CD4-positive, alpha-beta T cell treated with Interleukin-6 at 100 ng/mL for 8 hours (primary cell): ENCODE results near the gene VTI1B.
"Not testable (repeated sequence)": the region's sequence is repeated elsewhere in the genome, so short reads cannot be mapped to it uniquely, and the experiment has no call there.

Experiments used
- DNase-seq: peaks from one replicate; pipeline ENCODE4 v3.0.0-alpha.2; 2020; ENCODE audit warnings: mixed read lengths, low spot score

Gene VTI1B

GRCh38 chr14:67626131-67626530 is 48.3 kb downstream of the VTI1B start:
- DNase-seq: not testable (repeated sequence)

GRCh38 chr14:67623114-67623513 is 51.3 kb downstream of the VTI1B start:
- DNase-seq: no peak

DNA sequence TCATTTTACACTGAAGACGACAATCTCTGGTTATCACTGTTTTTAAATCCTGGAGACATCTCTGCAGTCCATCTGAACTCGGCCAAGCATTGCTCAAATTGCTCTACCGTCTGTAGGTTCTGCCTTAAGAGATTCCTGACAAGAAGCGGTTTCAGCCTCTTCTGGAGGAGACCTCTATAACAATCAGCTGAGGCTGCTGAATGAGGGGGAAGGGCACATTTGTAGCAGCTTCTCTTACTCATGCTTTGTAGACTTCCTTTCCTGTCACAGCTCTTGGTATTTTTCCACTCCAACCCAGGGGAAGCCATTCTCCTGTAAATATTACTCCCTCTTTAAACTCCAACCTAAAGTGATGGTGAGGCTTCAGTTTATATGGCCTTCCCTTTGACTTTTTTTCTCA is 51.8 kb downstream of the VTI1B start:
- peak; percentile 5 for DNase-seq

DNA sequence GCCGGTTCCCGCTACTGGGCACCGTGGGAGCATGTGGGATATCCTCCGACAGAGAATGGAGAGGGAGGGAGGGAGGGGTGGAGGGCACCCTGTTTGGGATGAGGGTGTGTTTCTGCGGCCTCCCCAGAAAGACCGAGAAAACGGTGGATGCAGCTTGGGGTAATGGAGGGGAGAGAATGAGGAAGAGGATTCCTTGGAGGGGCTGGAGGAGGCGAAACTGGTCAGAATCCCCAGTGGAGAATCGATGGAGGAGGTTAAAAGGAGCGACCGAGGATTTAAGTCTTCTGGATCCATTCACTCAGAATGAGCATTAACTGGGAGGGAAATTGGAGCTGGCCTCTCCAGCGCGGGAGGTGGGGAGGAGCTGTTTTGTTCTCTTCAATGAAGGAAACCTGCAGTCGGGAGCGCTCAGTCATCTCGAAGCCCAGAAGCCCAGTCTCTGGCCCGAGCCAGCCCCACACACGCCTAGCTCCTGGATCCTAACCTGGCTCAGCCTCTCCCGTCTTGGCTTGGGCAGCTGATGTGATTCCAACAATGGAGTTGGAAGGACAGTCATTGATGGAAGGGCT is 54.1 kb downstream of the VTI1B start:
- no peak for DNase-seq

- peak; percentile 96 for DNase-seq
Measured at GRCh38 chr14:67619446-67620216, 54.8 kb downstream of the VTI1B start, which contains the start of gene ARG2. TSS of gene ARG2 (plus strand) at chr14:67619920. CDS start at chr14:67619978, 58 bp downstream.

GRCh38 chr14:67618617-67619063 is 55.8 kb downstream of the VTI1B start:
- peak; percentile 59 for DNase-seq

DNA sequence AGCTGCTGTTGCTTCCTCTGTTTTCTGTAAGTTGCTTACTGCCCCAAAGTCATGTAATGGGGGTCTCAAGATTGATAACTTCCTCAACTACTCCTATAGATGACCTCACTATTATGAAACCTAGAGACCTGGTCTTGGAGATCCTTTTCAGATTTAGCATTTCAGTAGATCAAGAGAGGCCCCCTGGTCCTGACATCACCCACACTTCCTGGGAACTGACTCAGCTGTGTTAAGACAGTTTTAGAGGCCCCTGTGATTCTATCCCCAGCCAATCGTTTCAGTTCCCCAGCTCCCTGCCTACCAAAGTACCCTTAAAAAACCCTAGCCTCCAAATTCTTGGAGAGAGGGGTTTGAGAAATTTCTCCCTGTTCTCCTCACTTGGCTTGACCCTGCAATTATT is 63.9 kb downstream of the VTI1B start:
- no peak for DNase-seq

- no peak for DNase-seq
Measured at GRCh38 chr14:67609642-67610310, 64.7 kb downstream of the VTI1B start.

DNA sequence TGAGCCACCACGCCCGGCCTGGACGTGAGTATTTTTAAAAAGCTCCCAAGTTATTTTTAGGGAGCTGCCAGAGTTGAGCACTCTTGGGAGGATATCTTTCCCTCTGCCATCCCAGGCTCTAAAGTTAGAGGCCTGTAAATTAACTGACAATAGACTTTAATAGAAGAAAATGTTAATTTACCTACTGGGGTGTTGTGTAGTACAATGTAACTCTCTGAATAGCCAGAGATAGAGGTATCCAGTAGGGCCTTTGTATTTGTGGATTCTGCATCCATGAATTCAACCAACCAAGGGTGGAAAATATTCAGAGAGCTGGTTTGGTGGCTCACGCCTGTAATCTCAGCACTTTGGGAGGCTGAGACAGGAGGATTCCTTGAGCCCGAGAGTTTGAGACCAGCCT is 66.8 kb downstream of the VTI1B start:
- no peak for DNase-seq

- no peak for DNase-seq
Measured at GRCh38 chr14:67602995-67603545, 71.4 kb downstream of the VTI1B start.

GRCh38 chr14:67602076-67602475 is 72.4 kb downstream of the VTI1B start:
- DNase-seq: no peak

DNA sequence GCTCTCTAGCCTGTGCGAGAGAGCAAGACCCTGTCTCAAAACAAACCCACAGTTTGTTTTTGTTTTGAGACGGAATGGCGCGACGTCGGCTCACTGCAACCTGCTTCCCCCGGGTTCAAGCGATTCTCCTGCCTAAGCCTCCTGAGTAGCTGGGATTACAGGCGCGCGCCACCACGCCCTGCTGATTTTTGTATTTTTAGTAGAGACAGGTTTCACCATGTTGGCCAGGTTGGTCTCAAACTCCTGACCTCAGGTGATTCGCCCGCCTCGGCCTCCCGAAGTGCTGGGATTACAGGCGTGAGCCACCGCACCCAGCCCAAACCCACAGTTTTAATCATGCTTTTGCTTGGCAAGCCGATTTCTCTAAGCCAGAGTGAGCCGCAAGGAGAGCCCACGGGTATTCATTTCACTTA is 73.9 kb downstream of the VTI1B start:
- DNase-seq: not testable (repeated sequence)

GRCh38 chr14:67599698-67600561 is 74.5 kb downstream of the VTI1B start, which contains the start of gene PIGH:
TSS of gene PIGH (minus strand) at chr14:67600268. CDS start at chr14:67600203, 65 bp downstream.
- peak; percentile 91 for DNase-seq
